HG03103 (cell line): Measurements from ENCODE around the gene TMEM132C.
"Not testable (repeated sequence)": the region's sequence is repeated elsewhere in the genome, so short reads cannot be mapped to it uniquely, and the experiment has no call there.

Experiments used
- ATAC-seq: cut with Tn5 transposase; IDR thresholded peaks from one replicate; pipeline ENCODE4 v1.9.1; 2021; ENCODE audit warnings: low read depth; ENCODE audit not compliant: unreplicated experiment

The TMEM132C gene

GRCh38 chr12:128463881-128464280, 196.9 kb downstream of the TMEM132C start:
- ATAC-seq: no peak

- ATAC-seq: no peak
Measured at GRCh38 chr12:128467882-128468281, 200.9 kb downstream of the TMEM132C start.

GRCh38 chr12:128468926-128469325, 202.0 kb downstream of the TMEM132C start:
- ATAC-seq: no peak

- ATAC-seq: no peak
Measured at GRCh38 chr12:128471491-128471890, 204.5 kb downstream of the TMEM132C start.

GRCh38 chr12:128474916-128475315, 207.9 kb downstream of the TMEM132C start:
- no peak for ATAC-seq

GRCh38 chr12:128476266-128476665, 209.3 kb downstream of the TMEM132C start:
- ATAC-seq: no peak

- ATAC-seq: no peak
Measured at GRCh38 chr12:128483526-128484255, 216.7 kb downstream of the TMEM132C start.

GRCh38 chr12:128497376-128497775, 230.4 kb downstream of the TMEM132C start:
- ATAC-seq: not testable (repeated sequence)

- no peak for ATAC-seq
Measured at GRCh38 chr12:128507470-128507869, 240.5 kb downstream of the TMEM132C start.

- ATAC-seq: no peak
Measured at GRCh38 chr12:128509170-128509569, 242.2 kb downstream of the TMEM132C start.

GRCh38 chr12:128510511-128510910, 243.5 kb downstream of the TMEM132C start:
- ATAC-seq: no peak

GRCh38 chr12:128513331-128513730, 246.4 kb downstream of the TMEM132C start:
- no peak for ATAC-seq

- no peak for ATAC-seq
Measured at GRCh38 chr12:128513831-128514230, 246.9 kb downstream of the TMEM132C start.

GRCh38 chr12:128518644-128519043, 251.7 kb downstream of the TMEM132C start:
- no peak for ATAC-seq

GRCh38 chr12:128519426-128519825, 252.5 kb downstream of the TMEM132C start:
- ATAC-seq: no peak

- no peak for ATAC-seq
Measured at GRCh38 chr12:128521981-128522380, 255.0 kb downstream of the TMEM132C start.

GRCh38 chr12:128524439-128524838, 257.5 kb downstream of the TMEM132C start:
- no peak for ATAC-seq

- ATAC-seq: no peak
Measured at GRCh38 chr12:128531170-128531569, 264.2 kb downstream of the TMEM132C start.

GRCh38 chr12:128534906-128535305, 267.9 kb downstream of the TMEM132C start:
- ATAC-seq: no peak

GRCh38 chr12:128536810-128537209, 269.8 kb downstream of the TMEM132C start:
- ATAC-seq: no peak

GRCh38 chr12:128537668-128538067, 270.7 kb downstream of the TMEM132C start:
- ATAC-seq: no peak

GRCh38 chr12:128542844-128543243, 275.9 kb downstream of the TMEM132C start:
- ATAC-seq: no peak

GRCh38 chr12:128543460-128543859, 276.5 kb downstream of the TMEM132C start:
- no peak for ATAC-seq
